Endothelial cell (in vitro differentiated cells): ENCODE data around the gene PPP1R14C. TPM values are rescaled to one million over a fixed set of nuclear protein-coding genes. Genes with fewer than 3 reads are reported as not detected.

Source experiments
- DNase-seq: peaks from one replicate; pipeline ENCODE4 v3.0.0; 2021; ENCODE audit warnings: low spot score
- H3K27ac Mint-ChIP-seq: one replicate; pipeline ENCODE4 v1.8.0; 2021; ENCODE audit warnings: mixed read lengths, inconsistent platforms; ENCODE audit not compliant: unreplicated experiment
- H3K27me3 Mint-ChIP-seq: one replicate; pipeline ENCODE4 v1.8.0; 2021; ENCODE audit warnings: mild to moderate bottlenecking, moderate library complexity, mixed read lengths, inconsistent platforms; ENCODE audit not compliant: unreplicated experiment
- H3K36me3 Mint-ChIP-seq: one replicate; pipeline ENCODE4 v1.8.0; 2021; ENCODE audit warnings: mild to moderate bottlenecking, low read depth, mixed read lengths, inconsistent platforms; ENCODE audit not compliant: unreplicated experiment
- H3K4me1 Mint-ChIP-seq: one replicate; pipeline ENCODE4 v1.8.0; 2021; ENCODE audit warnings: mild to moderate bottlenecking, mixed read lengths, inconsistent platforms; ENCODE audit not compliant: unreplicated experiment
- H3K4me3 Mint-ChIP-seq: one replicate; pipeline ENCODE4 v1.8.0; 2021; ENCODE audit warnings: mild to moderate bottlenecking, mixed read lengths, inconsistent platforms; ENCODE audit not compliant: unreplicated experiment
- H3K9me3 Mint-ChIP-seq: one replicate; pipeline ENCODE4 v1.8.0; 2021; ENCODE audit warnings: mixed read lengths, inconsistent platforms; ENCODE audit not compliant: unreplicated experiment
- total RNA-seq: library from RNA; stranded (reverse); fragmentation: NEBNext Ultra II Directional; extraction: Animal tissue kit (Norgen Biotek cat#: 25700); gene quantifications from one replicate; pipeline ENCODE4 v1.2.1, GENCODE V29; 2021; ENCODE audit not compliant: unreplicated experiment
- TF ChIP-seq, protein P1 (sequence below): fragments of 200-600 bp; sonication (generic); IDR thresholded peaks from one replicate; pipeline ENCODE4 v1.5.0; 2021; ENCODE audit warnings: antibody characterized with exemption; ENCODE audit not compliant: unreplicated experiment

Gene PPP1R14C
- total RNA-seq, 1 donor from 2014 or later: 2.5 TPM

DNA sequence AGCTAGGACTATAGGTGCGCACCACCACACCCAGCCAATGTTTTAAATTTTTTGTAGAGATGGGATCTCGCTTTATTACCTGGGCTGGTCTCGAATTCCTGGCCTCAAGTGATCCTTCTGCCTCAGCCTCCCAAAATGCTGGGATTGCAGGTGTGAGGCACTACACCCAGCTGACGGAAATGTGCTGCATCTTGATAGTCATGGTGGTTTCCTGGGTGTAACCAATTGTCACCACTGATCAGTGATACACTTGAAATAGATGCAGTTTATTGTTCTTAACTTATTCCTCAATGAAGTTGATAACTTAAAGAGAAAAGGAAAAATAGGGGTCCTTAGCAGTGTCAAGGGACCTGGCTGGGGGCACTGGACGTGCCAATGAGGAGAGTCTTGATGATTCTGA, 92.4 kb downstream of the PPP1R14C start:
- H3K27me3 Mint-ChIP-seq: no peaks in the 10 kb centered on the region
- peaks cover 4% of the 10 kb centered on the region for H3K36me3 Mint-ChIP-seq
- H3K27ac Mint-ChIP-seq: no peak overlapping the region
- no peak overlapping the region for H3K4me3 Mint-ChIP-seq
- H3K4me1 Mint-ChIP-seq: no peaks in the 10 kb centered on the region
- no peaks in the 10 kb centered on the region for H3K9me3 Mint-ChIP-seq
- DNase-seq: no peak
- TF ChIP-seq, protein P1, sequence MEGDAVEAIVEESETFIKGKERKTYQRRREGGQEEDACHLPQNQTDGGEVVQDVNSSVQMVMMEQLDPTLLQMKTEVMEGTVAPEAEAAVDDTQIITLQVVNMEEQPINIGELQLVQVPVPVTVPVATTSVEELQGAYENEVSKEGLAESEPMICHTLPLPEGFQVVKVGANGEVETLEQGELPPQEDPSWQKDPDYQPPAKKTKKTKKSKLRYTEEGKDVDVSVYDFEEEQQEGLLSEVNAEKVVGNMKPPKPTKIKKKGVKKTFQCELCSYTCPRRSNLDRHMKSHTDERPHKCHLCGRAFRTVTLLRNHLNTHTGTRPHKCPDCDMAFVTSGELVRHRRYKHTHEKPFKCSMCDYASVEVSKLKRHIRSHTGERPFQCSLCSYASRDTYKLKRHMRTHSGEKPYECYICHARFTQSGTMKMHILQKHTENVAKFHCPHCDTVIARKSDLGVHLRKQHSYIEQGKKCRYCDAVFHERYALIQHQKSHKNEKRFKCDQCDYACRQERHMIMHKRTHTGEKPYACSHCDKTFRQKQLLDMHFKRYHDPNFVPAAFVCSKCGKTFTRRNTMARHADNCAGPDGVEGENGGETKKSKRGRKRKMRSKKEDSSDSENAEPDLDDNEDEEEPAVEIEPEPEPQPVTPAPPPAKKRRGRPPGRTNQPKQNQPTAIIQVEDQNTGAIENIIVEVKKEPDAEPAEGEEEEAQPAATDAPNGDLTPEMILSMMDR: no peak

DNA sequence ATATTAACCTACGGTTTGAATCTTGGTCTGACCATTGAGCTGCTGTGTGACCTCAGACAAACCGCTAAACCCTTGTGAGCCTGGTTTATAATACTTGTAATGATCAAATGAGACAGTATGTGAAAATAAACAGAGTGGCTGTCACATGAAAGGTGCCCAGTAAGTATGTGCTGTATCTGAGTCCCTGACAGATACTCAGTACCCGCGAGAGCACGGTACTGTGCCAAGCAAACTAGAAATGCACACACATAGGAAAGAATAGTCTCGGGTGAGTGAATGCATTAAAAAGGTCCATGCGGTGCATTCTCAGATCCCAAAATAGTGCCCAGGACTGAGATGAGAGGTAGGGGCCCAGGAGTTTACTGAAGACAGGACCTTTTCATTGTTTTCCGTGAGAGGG, 93.3 kb downstream of the PPP1R14C start:
- Mint-ChIP-seq H3K27me3 (no peaks in the 10 kb centered on the region), H3K4me3 (peak overlapping the region; percentile 8), H3K4me1 (no peaks in the 10 kb centered on the region), H3K27ac (no peak overlapping the region), H3K9me3 (no peaks in the 10 kb centered on the region), H3K36me3 (peaks cover 4% of the 10 kb centered on the region)
- TF ChIP-seq, protein P1: no peak
- DNase-seq: no peak

DNA sequence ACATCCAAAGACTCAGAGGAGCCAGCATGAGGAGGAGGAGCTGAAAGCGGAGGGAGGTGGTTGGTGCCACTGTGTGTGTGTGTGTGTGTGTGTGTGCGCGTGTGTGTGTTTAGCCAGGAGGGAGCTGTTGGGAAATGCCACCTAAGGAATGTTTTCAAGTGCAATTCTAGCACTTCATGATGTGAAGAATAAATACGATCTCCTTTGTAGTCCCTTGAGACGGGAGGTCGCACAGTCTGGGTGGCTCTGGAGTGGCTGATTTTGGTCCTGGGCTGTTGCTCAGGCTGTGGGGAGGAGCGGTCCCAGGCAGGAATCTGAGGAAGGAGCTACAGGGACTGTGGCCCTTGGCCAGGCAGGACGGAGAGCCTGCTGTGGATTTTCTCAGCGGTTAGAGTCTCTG, 93.7 kb downstream of the PPP1R14C start:
- no peaks in the 10 kb centered on the region for H3K9me3 Mint-ChIP-seq
- no peak for DNase-seq
- TF ChIP-seq, protein P1: no peak
- peak overlapping the region; percentile 8 for H3K4me3 Mint-ChIP-seq
- no peaks in the 10 kb centered on the region for H3K27me3 Mint-ChIP-seq
- H3K27ac Mint-ChIP-seq: no peak overlapping the region
- H3K4me1 Mint-ChIP-seq: no peaks in the 10 kb centered on the region
- peaks cover 4% of the 10 kb centered on the region for H3K36me3 Mint-ChIP-seq

DNA sequence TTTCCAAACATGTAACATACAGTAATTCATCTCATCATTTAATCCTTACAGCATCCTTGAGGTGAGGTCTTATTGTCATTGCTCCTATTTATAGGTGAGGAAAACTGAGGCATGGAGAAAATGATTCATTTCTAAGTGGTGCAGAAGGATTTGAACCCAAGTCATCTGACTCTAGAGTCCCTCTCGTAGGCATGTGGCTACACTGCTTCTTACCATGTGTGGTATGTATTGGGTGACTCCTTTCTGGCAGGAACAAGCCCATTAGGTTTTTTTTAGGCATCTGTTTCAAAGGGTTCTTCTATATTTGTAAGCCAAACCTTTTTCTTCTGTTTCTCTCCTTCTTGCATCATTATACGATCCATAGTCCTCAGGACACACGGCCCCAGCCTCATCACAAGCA, 94.8 kb downstream of the PPP1R14C start:
- H3K36me3 Mint-ChIP-seq: peaks cover 4% of the 10 kb centered on the region
- no peaks in the 10 kb centered on the region for H3K27me3 Mint-ChIP-seq
- no peak overlapping the region for H3K4me3 Mint-ChIP-seq
- TF ChIP-seq, protein P1: no peak
- no peaks in the 10 kb centered on the region for H3K4me1 Mint-ChIP-seq
- DNase-seq: no peak
- H3K27ac Mint-ChIP-seq: no peak overlapping the region
- no peaks in the 10 kb centered on the region for H3K9me3 Mint-ChIP-seq

DNA sequence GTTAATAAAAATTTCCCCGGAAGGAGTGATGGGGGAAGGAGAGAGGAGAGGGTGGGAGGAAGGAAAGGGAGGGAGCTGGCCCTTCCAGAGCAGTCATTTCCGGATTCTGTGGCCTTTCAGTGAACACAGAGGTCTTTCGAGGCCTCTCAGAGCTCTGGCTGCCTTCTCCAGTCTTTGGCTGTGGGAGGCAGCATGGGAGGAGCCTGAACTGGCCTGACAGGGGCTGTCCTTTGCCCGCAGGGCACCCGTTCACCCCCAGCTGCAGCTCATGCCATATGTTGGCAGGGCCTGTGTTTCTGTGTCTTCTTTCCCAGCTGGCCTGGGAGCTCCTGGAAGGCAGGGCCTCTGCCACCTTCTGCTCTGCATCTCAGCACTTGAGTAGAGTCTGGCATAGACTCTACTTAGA, 95.5 kb downstream of the PPP1R14C start:
- no peak overlapping the region for H3K4me3 Mint-ChIP-seq
- H3K36me3 Mint-ChIP-seq: peaks cover 4% of the 10 kb centered on the region
- TF ChIP-seq, protein P1: no peak
- H3K27ac Mint-ChIP-seq: no peak overlapping the region
- DNase-seq: no peak
- H3K4me1 Mint-ChIP-seq: no peaks in the 10 kb centered on the region
- H3K27me3 Mint-ChIP-seq: no peaks in the 10 kb centered on the region
- no peaks in the 10 kb centered on the region for H3K9me3 Mint-ChIP-seq
